K562 (cell line): ENCODE results near the gene OST4. TPM values are rescaled to one million over a fixed set of nuclear protein-coding genes. Genes with fewer than 3 reads are reported as not detected.

ENCODE experiments used
- ATAC-seq: fragments of 200-7000 bp; cut with Tn5 transposase; 3 replicates; pipeline ENCODE4 v1.9.1; 2020; ENCODE audit warnings: moderate library complexity
- BruUV-seq: library from RNA; stranded (reverse); fragments of 400-500 nt; replicated peaks from 2 replicates; lab custom pipeline; 2021; lab: Mats Ljungman, UMichigan
- CTCF ChIA-PET: fragments of 300-600 bp; formaldehyde crosslinking; extraction: SDS; loops from one replicate; lab custom pipeline; 2021; ENCODE audit warnings: low intra/inter-chr PET ratio; lab: Yijun Ruan, JAX
- POLR2A ChIA-PET: fragments of 300-600, 350-650 bp; sonication (Branson Sonifier 250); formaldehyde crosslinking; extraction: SDS; loops from one replicate; lab custom pipeline; 2021; ENCODE audit warnings: antibody characterized with exemption, inconsistent platforms; lab: Yijun Ruan, JAX
- DNase-seq, 4 experiments: peaks; one replicate each; pipeline versions ENCODE4 v3.0.0 to v3.0.0-alpha.2; 2011 to 2018; ENCODE audit warnings: low spot score in 3 of 4, mixed read lengths in 3 of 4; ENCODE audit errors: extremely low read depth in 1 of 4
- FAIRE-seq: peaks from 2 replicates; lab custom pipeline; 2011; peaks lifted over from hg19 to GRCh38; lab: Jason Lieb, UNC
- H2AFZ ChIP-seq: 2 replicates; pipeline ENCODE4 v1.6.0; 2011; ENCODE audit warnings: low read depth, low read length, control low read depth, inconsistent platforms
- H3K27ac ChIP-seq: fragments of 200-600 bp; 3 replicates; pipeline ENCODE4 v1.8.0; 2011; ENCODE audit warnings: low read depth, mild to moderate bottlenecking, control low read depth, inconsistent platforms, low read length, moderate library complexity, mixed read lengths; ENCODE audit errors: extremely low read depth
- H3K27me3 ChIP-seq, 2 experiments: fragments of 300-600 bp in 1 of 2; 2 replicates in 1 of 2; 3 replicates in 1 of 2; pipeline versions ENCODE4 v1.6.0 to v1.8.0; 2011; ENCODE audit warnings: inconsistent platforms in 2 of 2, low read length in 2 of 2, mild to moderate bottlenecking in 1 of 2, mixed read lengths in 1 of 2, moderate library complexity in 1 of 2; ENCODE audit not compliant: control insufficient read depth in 2 of 2, insufficient read depth in 2 of 2
- H3K36me3 ChIP-seq: fragments of 300-600 bp; 3 replicates; pipeline ENCODE4 v1.8.0; 2011; ENCODE audit warnings: mild to moderate bottlenecking, low read length, inconsistent platforms; ENCODE audit not compliant: control insufficient read depth, insufficient read depth
- H3K4me1 ChIP-seq, 2 experiments: fragments of 200-600 bp in 1 of 2; replicated peaks in 1 of 2; 2 replicates in 1 of 2; 3 replicates in 1 of 2; pipeline versions ENCODE4 v1.5.1 to v1.8.0; 2011; ENCODE audit warnings: inconsistent platforms in 2 of 2, low read length in 2 of 2, mild to moderate bottlenecking in 1 of 2, mixed read lengths in 1 of 2, moderate library complexity in 1 of 2; ENCODE audit not compliant: control insufficient read depth in 2 of 2, insufficient read depth in 2 of 2
- H3K4me2 ChIP-seq: 2 replicates; pipeline ENCODE4 v1.6.1; 2011; ENCODE audit warnings: low read length, control low read depth, inconsistent platforms, mixed read lengths; ENCODE audit not compliant: insufficient read depth
- H3K4me3 ChIP-seq: fragments of 200-600 bp; sonication (generic), shearing (Covaris generic); 2 replicates; pipeline ENCODE4 v1.5.1; 2016; ENCODE audit warnings: control low read depth, inconsistent platforms
- H3K79me2 ChIP-seq: fragments of 200-600 bp; 3 replicates; pipeline ENCODE4 v1.8.0; 2011; ENCODE audit warnings: low read length, inconsistent platforms; ENCODE audit not compliant: control insufficient read depth, insufficient read depth
- H3K9ac ChIP-seq, 2 experiments: 2 replicates each; pipeline versions ENCODE4 v1.6.0 to v1.6.1; 2011; ENCODE audit warnings: low read depth in 2 of 2, low read length in 2 of 2, control low read depth in 1 of 2, inconsistent platforms in 1 of 2, mild to moderate bottlenecking in 1 of 2, mixed read lengths in 1 of 2; ENCODE audit not compliant: insufficient read depth in 1 of 2
- H3K9me1 ChIP-seq: one replicate; pipeline ENCODE4 v1.6.0; 2011; ENCODE audit warnings: inconsistent platforms, mild to moderate bottlenecking, low read length, moderate library complexity; ENCODE audit not compliant: control insufficient read depth, insufficient read depth
- H3K9me3 ChIP-seq: replicated peaks from 2 replicates; pipeline ENCODE4 v1.5.1; 2011; ENCODE audit warnings: low read depth, low read length, inconsistent platforms; ENCODE audit not compliant: control insufficient read depth, insufficient read depth
- H4K20me1 ChIP-seq: replicated peaks from 2 replicates; pipeline ENCODE4 v1.6.1; 2011; ENCODE audit warnings: low read length, inconsistent platforms, mixed read lengths; ENCODE audit not compliant: control insufficient read depth, insufficient read depth
- CHAMP1 ChIP-seq: fragments of 450-650 bp; IDR thresholded peaks from 2 replicates; pipeline ENCODE4 v1.6.1; 2016; ENCODE audit warnings: mild to moderate bottlenecking
- DNMT1 ChIP-seq: fragments of 450-650 bp; IDR thresholded peaks from 2 replicates; pipeline ENCODE4 v1.6.1; 2016; ENCODE audit warnings: antibody characterized with exemption, mild to moderate bottlenecking
- PTTG1 ChIP-seq: fragments of 450-650 bp; IDR thresholded peaks from 2 replicates; pipeline ENCODE4 v1.6.1; 2016; ENCODE audit warnings: low read depth, mild to moderate bottlenecking, missing genetic modification characterization, missing compliant biosample characterization
- RBM15 ChIP-seq: fragments of 200-400 bp; formaldehyde crosslinking; IDR thresholded peaks from 2 replicates; pipeline ENCODE4 v1.6.1; 2018; ENCODE audit warnings: mild to moderate bottlenecking, low read length, moderate library complexity; ENCODE audit not compliant: insufficient read depth
- SP1 ChIP-seq: sonication (generic); formaldehyde crosslinking; IDR thresholded peaks from 2 replicates; pipeline ENCODE4 v1.8.1; 2022; ENCODE audit warnings: mild to moderate bottlenecking, missing genetic modification reagents
- ZBTB9 ChIP-seq: fragments of 450-650 bp; formaldehyde crosslinking; IDR thresholded peaks from 2 replicates; pipeline ENCODE4 v1.4.0; 2020; ENCODE audit warnings: mild to moderate bottlenecking, moderate library complexity
- ZFX ChIP-seq: sonication (generic); formaldehyde crosslinking; IDR thresholded peaks from 2 replicates; pipeline ENCODE4 v1.8.0; 2022; ENCODE audit warnings: mild to moderate bottlenecking, missing genetic modification reagents, moderate library complexity
- ZNF740 ChIP-seq, 3 experiments: fragments of 200-800 bp in 1 of 3; sonication (Bioruptor generic) in 1 of 3; sonication (generic) in 1 of 3; formaldehyde crosslinking in 1 of 3; IDR thresholded peaks; 2 replicates each; pipeline versions ENCODE4 v1.6.1 to v1.8.0; 2016 to 2022; ENCODE audit warnings: mild to moderate bottlenecking in 2 of 3, missing compliant biosample characterization in 2 of 3, missing genetic modification characterization in 2 of 3, missing genetic modification reagents in 1 of 3
- ZZZ3 ChIP-seq: fragments of 450-650 bp; IDR thresholded peaks from 2 replicates; pipeline ENCODE4 v1.6.1; 2016; ENCODE audit warnings: antibody characterized with exemption, mild to moderate bottlenecking, moderate library complexity
- WGBS: fragments of 100-300 bp; shearing (Covaris generic); methylation state at CpG from one replicate; pipeline ENCODE4 v1.1.6; 2016; ENCODE audit warnings: low coverage, mixed read lengths; ENCODE audit not compliant: insufficient coverage; ENCODE audit errors: missing lambda C conversion rate; 5-methylcytosine and 5-hydroxymethylcytosine counted together
- in situ Hi-C: fragments of 300-500 bp; cut with MboI; formaldehyde crosslinking; loops from 4 replicates; pipeline ENCODE4 v1.15.0; 2018; ENCODE audit warnings: inconsistent platforms, mixed read lengths
- intact Hi-C: fragments of 100-400 bp; cut with micrococcal nuclease; formaldehyde crosslinking; loops from 2 replicates; pipeline ENCODE4 v1.14.2; 2022
- polyA plus RNA-seq, 8 experiments: library from polyadenylated mRNA; depleted of rRNA in 4 of 8; stranded (reverse) in 5 of 8; unstranded in 3 of 8; fragments of >200 nt; fragmentation: Nextera tagmentation in 2 of 8; fragmentation: Illumina TruSeq in 1 of 8; extraction: Ambion mirVana in 2 of 8; extraction: Trizol in 1 of 8; gene quantifications; 2 replicates each; pipeline versions ENCODE4 v1.2.1 to v1.2.3, GENCODE V29; 2011 to 2014; ENCODE audit warnings: inconsistent platforms in 1 of 8, missing spikeins in 1 of 8
- total RNA-seq, 7 experiments: library from RNA; depleted of rRNA in 6 of 7; stranded (reverse); fragments of >200 nt in 6 of 7; fragmentation: Illumina TruSeq in 2 of 7; extraction: Trizol in 2 of 7; gene quantifications; 2 replicates each; pipeline versions ENCODE4 v1.2.1 to v1.2.3, GENCODE V29; 2011 to 2021; ENCODE audit warnings: low replicate concordance in 1 of 7

Gene OST4
- total and polyA plus RNA-seq, 9 of the 15 experiments (the other 6 are each of a cell fraction or from before 2014, with no cell fraction given) = 186 to 1,155 (median 355) TPM

DNA sequence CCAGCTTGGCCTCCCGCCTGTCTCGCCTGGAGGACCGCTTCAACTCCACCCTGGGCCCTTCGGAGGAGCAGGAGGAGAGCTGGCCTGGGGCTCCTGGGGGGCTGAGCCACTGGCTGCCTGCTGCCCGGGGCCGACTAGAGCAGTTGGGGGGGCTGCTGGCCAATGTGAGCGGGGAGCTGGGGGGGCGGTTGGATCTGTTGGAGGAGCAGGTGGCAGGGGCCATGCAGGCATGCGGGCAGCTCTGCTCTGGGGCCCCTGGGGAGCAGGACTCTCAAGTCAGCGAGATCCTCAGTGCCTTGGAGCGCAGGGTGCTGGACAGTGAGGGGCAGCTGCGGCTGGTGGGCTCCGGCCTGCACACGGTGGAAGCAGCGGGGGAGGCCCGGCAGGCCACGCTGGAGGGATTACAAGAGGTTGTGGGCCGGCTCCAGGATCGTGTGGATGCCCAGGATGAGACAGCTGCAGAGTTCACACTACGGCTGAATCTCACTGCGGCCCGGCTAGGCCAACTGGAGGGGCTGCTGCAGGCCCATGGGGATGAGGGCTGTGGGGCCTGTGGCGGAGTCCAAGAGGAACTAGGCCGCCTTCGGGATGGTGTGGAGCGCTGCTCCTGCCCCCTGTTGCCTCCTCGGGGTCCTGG lies 11.4 kb upstream of the OST4 start:
- FAIRE-seq = no peak
- Histone ChIP-seq H3K9me1 (peaks cover 4% of the 10 kb centered on the region), H3K79me2 (peaks cover 8% of the 10 kb centered on the region; the same call in 1 of the 3 replicates), H3K36me3 (no peaks in the 10 kb centered on the region), H3K27ac (peak overlapping the region; percentile 87; the same call in 2 of the 3 replicates), H3K9ac (peak overlapping the region in 1 of 2 experiments; percentile 84; a peak in 2 of 4 replicates), H3K9me3 (no peaks in the 10 kb centered on the region), H4K20me1 (no peaks in the 10 kb centered on the region), H3K4me3 (no peak overlapping the region), H2AFZ (0 out of 2 replicates have a peak overlapping the region, but pooled peaks have one; percentile 19), H3K27me3 (no peaks in the 10 kb centered on the region), H3K4me1 (peaks cover 50 to 76% of the 10 kb centered on the region in 2 experiments), H3K4me2 (no peak overlapping the region)
- ChIA-PET CTCF (no interaction called here), POLR2A (interaction anchor here (0.6 to 2.3 kb wide), 11 partner anchors 10 to 294 kb away, joined by 3 to 11 read pairs (median 3); partner anchors contain the start of gene OST4)
- intact Hi-C loops (no loop called here), in situ Hi-C loops (no loop called here)
- no peak for DNase-seq
- 83% methylated on average over 20 of the region's 27 CpGs for WGBS
- no peak for ATAC-seq
- BruUV-seq = no TSS peak
- TF ChIP-seq RBM15 (no peak), CHAMP1 (no peak), DNMT1 (no peak), ZNF740 (CRISPR knock-in tag; IDR thresholded peaks at IDR 0.05) (peak; percentile 30; the same call in 1 of the 2 replicates), ZNF740 (tag; IDR thresholded peaks at IDR 0.05) (no peak), PTTG1 (no peak), ZFX (CRISPR knock-in tag) (0 out of 2 replicates have a peak, but pooled peaks have one; percentile 42), SP1 (no peak), ZZZ3 (no peak), ZBTB9 (CRISPR knock-in tag) (no peak)
